Skin epidermis (tissue), 12 donors: ENCODE measurements around the gene PDIA2.
A peak's percentile ranks its signal among the peaks of the same experiment; 100 is the strongest.
"Not testable (repeated sequence)": the region's sequence is repeated elsewhere in the genome, so short reads cannot be mapped to it uniquely, and the experiment has no call there.

Experiments used
- H3K27ac ChIP-seq, 21 experiments: fragments of 200-600 bp; sonication (generic) in 11 of 21; one replicate each; pipeline ENCODE4 v1.5.0; 2020; ENCODE audit warnings: mild to moderate bottlenecking in 3 of 21, inconsistent platforms in 2 of 21, moderate library complexity in 2 of 21
- H3K4me3 ChIP-seq, 7 experiments: fragments of 200-600 bp; sonication (generic) in 2 of 7; one replicate each; pipeline ENCODE4 v1.5.0; 2020; ENCODE audit warnings: inconsistent platforms in 2 of 7, mild to moderate bottlenecking in 2 of 7, moderate library complexity in 1 of 7

PDIA2 gene

GRCh38 chr16:263182-263774 is 19.7 kb upstream of the PDIA2 start:
- no peak overlapping the region for H3K4me3 ChIP-seq

GRCh38 chr16:263944-264343 is 19.0 kb upstream of the PDIA2 start:
- no peak overlapping the region for H3K27ac ChIP-seq
- H3K4me3 ChIP-seq = no peak overlapping the region

More at GRCh38 chr16:263182-263774, 19.7 kb upstream of the PDIA2 start:
- no peak overlapping the region for H3K27ac ChIP-seq

- Histone ChIP-seq H3K27ac (no peak overlapping the region), H3K4me3 (no peak overlapping the region)
Observed at GRCh38 chr16:264440-264951, 18.5 kb upstream of the PDIA2 start.

GRCh38 chr16:265002-265529 is 17.9 kb upstream of the PDIA2 start:
- H3K4me3 ChIP-seq = no peak overlapping the region
- H3K27ac ChIP-seq = no peak overlapping the region

GRCh38 chr16:265711-266110 is 17.3 kb upstream of the PDIA2 start:
- no peak overlapping the region for H3K27ac ChIP-seq
- no peak overlapping the region for H3K4me3 ChIP-seq

GRCh38 chr16:266258-267164 is 16.5 kb upstream of the PDIA2 start:
- Histone ChIP-seq H3K4me3 (no peak overlapping the region), H3K27ac (no peak overlapping the region)

- not testable (repeated sequence) for H3K27ac ChIP-seq, H3K4me3 ChIP-seq
Observed at GRCh38 chr16:267562-267961, 15.4 kb upstream of the PDIA2 start.

- Histone ChIP-seq H3K27ac (peak overlapping the region in 1 of 21 experiments; percentile 4), H3K4me3 (no peak overlapping the region)
Observed at GRCh38 chr16:268141-269053, 14.6 kb upstream of the PDIA2 start.

GRCh38 chr16:269061-269796 is 13.7 kb upstream of the PDIA2 start:
- H3K27ac ChIP-seq = no peak overlapping the region
- H3K4me3 ChIP-seq = no peak overlapping the region

GRCh38 chr16:270381-271255 is 12.3 kb upstream of the PDIA2 start:
- H3K4me3 ChIP-seq = no peak overlapping the region
- no peak overlapping the region for H3K27ac ChIP-seq

GRCh38 chr16:272633-273546 is 10.1 kb upstream of the PDIA2 start:
- no peak overlapping the region for H3K4me3 ChIP-seq
- H3K27ac ChIP-seq = no peak overlapping the region

- H3K27ac ChIP-seq = no peak overlapping the region
- no peak overlapping the region for H3K4me3 ChIP-seq
Observed at GRCh38 chr16:273547-274421, 9.2 kb upstream of the PDIA2 start.

- H3K27ac ChIP-seq = peak overlapping the region in 1 of 21 experiments; percentile 2
- peak overlapping the region; percentile 1 to 41 (median 24) for H3K4me3 ChIP-seq
Observed at GRCh38 chr16:275041-275641, 7.8 kb upstream of the PDIA2 start.

- peak within 1 kb of the TSS in 2 of 21 experiments; percentile 2 to 8 for H3K27ac ChIP-seq
- H3K4me3 ChIP-seq = peak within 1 kb of the TSS; percentile 1 to 41 (median 24)
Observed at GRCh38 chr16:275786-276232, 7.2 kb upstream of the PDIA2 start, which contains the start of gene RGS11. Gene RGS11, minus strand, starts transcription at chr16:275944. Its CDS starts 33 bp downstream, at chr16:275911.

- H3K27ac ChIP-seq = no peak overlapping the region
- H3K4me3 ChIP-seq = no peak overlapping the region
Observed at GRCh38 chr16:276426-277077, 6.4 kb upstream of the PDIA2 start.
